ENCODE results near the gene TBC1D22B. TPM values are rescaled to one million over a fixed set of nuclear protein-coding genes. Genes with fewer than 3 reads are reported as not detected.

Gene TBC1D22B
- total and polyA plus RNA-seq, 9 of the 15 experiments (the other 6 are each of a cell fraction or from before 2014, with no cell fraction given), result 4.8 to 24.2 (median 13.5) TPM

GRCh38 chr6:37302086-37302686 is 44.6 kb downstream of the TBC1D22B start (continued):
- TF ChIP-seq E2F1 (CRISPR knock-in tag; IDR thresholded peaks at IDR 0.05) (no peak), CSDE1 (IDR thresholded peaks at IDR 0.05) (no peak), STAT5A (IDR thresholded peaks at IDR 0.05; ENCODE audit: borderline replicate concordance, low read length) (peak; percentile 98), LEF1 (IDR thresholded peaks at IDR 0.05) (peak; percentile 95), XRCC5 (IDR thresholded peaks at IDR 0.05; ENCODE audit: low read depth, low read length) (no peak), ZKSCAN8 (CRISPR knock-in tag; IDR thresholded peaks at IDR 0.05) (peak; percentile 94), MED1 (CRISPR knock-in tag; IDR thresholded peaks at IDR 0.05; ENCODE audit: borderline replicate concordance) (no peak), SMARCA5 (IDR thresholded peaks at IDR 0.05) (no peak), DNMT1 (IDR thresholded peaks at IDR 0.05) (no peak), ZNF407 (IDR thresholded peaks at IDR 0.05; ENCODE audit: low read depth) (no peak), TRIM25 (IDR thresholded peaks at IDR 0.05; ENCODE audit: borderline replicate concordance) (no peak), TAL1 (IDR thresholded peaks at IDR 0.05) (peak; percentile 100), ZFP1 (CRISPR knock-in tag; IDR thresholded peaks at IDR 0.05) (no peak; the same call in 1 of the 2 replicates), CBX1 (IDR thresholded peaks at IDR 0.05; ENCODE audit: low read depth) (no peak), ZBTB1 (CRISPR knock-in tag; IDR thresholded peaks at IDR 0.05; ENCODE audit: borderline replicate concordance, low read depth) (no peak), MIER1 (IDR thresholded peaks at IDR 0.05; ENCODE audit: low read depth) (no peak), POU5F1 (IDR thresholded peaks at IDR 0.05; ENCODE audit: borderline replicate concordance, low read depth, low read length, partially characterized antibody) (no peak), RFX5 (IDR thresholded peaks at IDR 0.05; ENCODE audit: low read depth, low read length) (no peak), CHCHD3 (CRISPR knock-in tag; IDR thresholded peaks at IDR 0.05) (no peak), SREBF1 (IDR thresholded peaks at IDR 0.05; ENCODE audit: borderline replicate concordance, low read depth, low read length) (0 out of 2 replicates have a peak, but pooled peaks have one; percentile 68)
